CD4-positive, alpha-beta T cell treated with Interleukin-6 at 100 ng/mL for 8 hours (primary cell): ENCODE results near the gene USP5.

Experiments used
- DNase-seq: peaks from one replicate; pipeline ENCODE4 v3.0.0-alpha.2; 2020; ENCODE audit warnings: mixed read lengths, low spot score

USP5 gene, protein sequence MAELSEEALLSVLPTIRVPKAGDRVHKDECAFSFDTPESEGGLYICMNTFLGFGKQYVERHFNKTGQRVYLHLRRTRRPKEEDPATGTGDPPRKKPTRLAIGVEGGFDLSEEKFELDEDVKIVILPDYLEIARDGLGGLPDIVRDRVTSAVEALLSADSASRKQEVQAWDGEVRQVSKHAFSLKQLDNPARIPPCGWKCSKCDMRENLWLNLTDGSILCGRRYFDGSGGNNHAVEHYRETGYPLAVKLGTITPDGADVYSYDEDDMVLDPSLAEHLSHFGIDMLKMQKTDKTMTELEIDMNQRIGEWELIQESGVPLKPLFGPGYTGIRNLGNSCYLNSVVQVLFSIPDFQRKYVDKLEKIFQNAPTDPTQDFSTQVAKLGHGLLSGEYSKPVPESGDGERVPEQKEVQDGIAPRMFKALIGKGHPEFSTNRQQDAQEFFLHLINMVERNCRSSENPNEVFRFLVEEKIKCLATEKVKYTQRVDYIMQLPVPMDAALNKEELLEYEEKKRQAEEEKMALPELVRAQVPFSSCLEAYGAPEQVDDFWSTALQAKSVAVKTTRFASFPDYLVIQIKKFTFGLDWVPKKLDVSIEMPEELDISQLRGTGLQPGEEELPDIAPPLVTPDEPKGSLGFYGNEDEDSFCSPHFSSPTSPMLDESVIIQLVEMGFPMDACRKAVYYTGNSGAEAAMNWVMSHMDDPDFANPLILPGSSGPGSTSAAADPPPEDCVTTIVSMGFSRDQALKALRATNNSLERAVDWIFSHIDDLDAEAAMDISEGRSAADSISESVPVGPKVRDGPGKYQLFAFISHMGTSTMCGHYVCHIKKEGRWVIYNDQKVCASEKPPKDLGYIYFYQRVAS

DNA sequence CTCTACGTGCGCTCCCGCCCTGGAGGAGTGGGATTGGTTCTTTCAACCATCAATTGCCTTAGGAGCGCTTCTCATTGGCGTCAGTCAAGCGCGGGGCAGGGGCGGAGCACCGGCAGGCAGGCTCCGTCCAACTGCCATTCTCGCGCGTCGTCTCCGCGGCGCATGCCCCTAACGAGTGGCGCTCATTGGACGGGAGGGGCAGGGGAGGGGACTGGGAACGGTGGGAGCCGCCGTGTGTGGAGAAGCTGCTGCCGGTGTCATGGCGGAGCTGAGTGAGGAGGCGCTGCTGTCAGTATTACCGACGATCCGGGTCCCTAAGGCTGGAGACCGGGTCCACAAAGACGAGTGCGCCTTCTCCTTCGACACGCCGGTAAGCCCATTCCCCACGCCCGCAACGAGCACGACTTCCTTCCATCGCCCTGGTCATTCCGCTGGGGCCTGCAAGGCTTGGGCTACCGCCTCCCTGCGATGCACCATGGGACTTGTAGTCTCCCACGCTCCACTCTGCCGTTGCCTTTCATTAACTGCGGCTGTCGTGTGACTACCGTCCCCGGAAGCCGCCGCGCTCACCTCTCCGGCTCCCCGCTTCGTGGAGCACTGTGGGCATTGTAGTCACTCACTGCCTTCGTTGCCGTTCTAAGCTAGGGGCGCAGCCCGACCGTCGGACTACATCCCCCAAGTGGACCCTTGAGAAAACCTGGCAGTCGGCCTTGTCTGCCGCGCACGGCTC is at the start of gene USP5:
Gene USP5, plus strand, starts transcription at position 230 of the 730 bp plus-strand sequence. Its CDS starts 30 bp downstream, at position 260.
- DNase-seq: peak; percentile 99

DNA sequence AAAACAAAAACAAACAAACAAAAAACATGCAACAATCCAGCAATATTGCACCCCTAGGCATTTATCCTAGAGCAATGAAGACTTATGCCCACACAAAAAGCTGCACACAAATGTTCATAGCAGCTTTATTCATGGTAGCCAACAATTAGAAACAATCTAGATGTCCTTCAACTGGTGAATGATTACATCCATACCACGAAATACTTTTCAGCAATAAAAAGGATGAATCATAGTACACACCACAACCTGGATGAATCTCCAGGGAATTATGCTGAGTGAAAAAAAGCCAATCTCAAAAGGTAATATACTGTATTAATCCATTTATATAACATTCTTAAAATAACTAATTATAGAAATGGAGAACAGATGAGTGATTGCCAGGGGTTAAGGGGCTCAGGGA is 44.8 kb upstream of the USP5 start:
- no peak for DNase-seq

DNA sequence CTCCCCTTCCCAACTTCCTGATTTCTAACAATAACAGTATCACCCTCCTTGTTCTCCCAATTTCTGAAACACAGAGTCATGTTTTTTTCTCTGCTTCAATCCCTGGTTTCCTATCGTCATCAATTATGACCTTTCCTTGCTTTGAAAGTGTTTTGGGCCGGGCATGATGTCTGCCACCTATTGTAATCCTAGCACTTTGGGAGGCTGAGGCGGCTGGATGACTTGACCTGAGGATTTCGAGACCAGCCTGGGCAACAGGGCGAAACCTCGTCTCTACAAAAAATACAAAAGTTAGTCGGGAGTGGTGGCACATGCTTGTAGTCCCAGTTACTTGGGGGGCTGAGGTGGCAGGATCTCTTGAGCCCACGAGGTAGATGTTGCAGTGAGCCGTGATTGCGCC is 42.9 kb upstream of the USP5 start:
- no peak for DNase-seq

DNA sequence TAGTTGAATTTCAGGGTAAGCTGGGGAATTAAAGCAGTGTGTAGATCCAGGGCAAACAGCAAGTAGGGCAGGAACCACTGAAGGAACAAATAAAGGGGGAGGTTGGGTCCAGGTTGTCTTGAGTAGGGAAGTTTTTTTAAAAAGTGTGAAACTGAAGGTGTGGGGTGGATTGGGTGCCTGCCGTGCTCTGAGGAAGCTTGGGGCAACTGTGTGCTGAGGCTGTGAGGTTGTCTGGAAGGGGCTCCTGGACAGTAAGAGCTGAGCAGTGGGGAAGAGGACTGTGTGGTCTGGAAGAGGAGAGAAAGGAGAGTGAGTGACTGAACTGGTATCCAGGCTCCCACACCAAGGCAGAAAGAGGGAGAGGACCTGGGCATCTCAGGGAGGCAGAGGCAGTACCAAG is 41.2 kb upstream of the USP5 start:
- DNase-seq: no peak

DNA sequence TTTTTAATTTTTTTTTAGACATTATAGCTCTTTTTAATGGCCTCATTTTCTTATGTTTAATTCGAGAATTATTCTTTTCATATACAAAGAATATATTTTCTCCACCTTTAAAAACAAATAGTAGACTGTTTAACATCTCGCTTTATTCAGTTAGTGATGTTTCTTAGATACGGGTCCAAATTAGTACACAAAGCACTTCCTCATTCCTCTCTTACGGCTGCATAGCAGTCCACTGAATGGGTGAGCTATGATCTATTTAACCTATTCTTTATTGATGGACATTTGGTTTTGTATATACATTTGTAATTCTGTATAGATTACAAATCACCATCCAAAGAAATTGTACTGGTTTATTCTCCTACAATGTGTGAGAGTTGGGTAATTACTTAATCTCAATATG is 38.6 kb upstream of the USP5 start:
- no peak for DNase-seq

DNA sequence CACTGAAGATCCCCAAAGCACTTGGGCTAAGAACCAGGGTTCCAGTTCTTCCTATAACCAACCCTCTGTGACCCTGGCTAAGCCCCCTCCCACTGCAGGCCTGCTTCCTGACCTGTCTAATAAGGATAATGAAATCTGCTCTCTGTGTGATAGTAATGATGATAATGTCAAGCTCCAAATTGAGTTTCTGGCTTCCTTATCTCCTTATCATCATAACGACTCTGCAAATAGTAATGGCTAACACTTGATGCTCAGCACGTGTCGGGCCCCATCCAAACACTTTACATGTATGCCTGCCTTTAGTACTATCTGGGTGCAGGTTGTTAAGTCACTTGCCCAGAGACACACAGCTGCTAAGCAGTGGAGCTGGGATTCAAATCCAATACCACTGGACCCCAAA is 35.4 kb upstream of the USP5 start:
- no peak for DNase-seq

DNA sequence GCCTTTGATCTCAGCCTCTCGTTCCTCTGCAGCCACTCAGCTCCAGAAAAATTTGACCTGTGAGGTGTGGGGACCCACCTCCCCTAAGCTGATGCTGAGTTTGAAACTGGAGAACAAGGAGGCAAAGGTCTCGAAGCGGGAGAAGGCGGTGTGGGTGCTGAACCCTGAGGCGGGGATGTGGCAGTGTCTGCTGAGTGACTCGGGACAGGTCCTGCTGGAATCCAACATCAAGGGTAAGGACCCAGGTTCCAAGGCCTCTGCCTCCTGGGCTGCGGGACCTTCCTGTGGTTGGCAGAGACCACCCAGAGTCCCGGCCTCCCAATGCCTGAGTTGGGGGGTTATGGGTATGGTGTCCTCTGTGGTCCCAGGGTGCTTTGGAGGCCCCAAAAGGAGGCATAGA is 34.9 kb upstream of the USP5 start:
- DNase-seq: no peak

GRCh38 chr12:6817662-6818157 is 34.2 kb upstream of the USP5 start:
- DNase-seq: no peak

GRCh38 chr12:6818222-6818621 is 33.7 kb upstream of the USP5 start:
- DNase-seq: no peak

GRCh38 chr12:6818645-6819044 is 33.3 kb upstream of the USP5 start:
- DNase-seq: no peak

GRCh38 chr12:6819106-6820030 is 32.6 kb upstream of the USP5 start:
- DNase-seq: no peak

GRCh38 chr12:6820166-6820565 is 31.8 kb upstream of the USP5 start:
- no peak for DNase-seq

GRCh38 chr12:6821591-6822425 is 30.1 kb upstream of the USP5 start, which contains the start of gene GPR162:
GPR162 (plus strand) TSS chr12:6821821; CDS start chr12:6823899, 2,078 bp downstream.
- DNase-seq: no peak

- DNase-seq: no peak
These were observed 29.4 kb upstream of the USP5 start for GRCh38 chr12:6822426-6823135.

- DNase-seq: no peak
These were observed 28.5 kb upstream of the USP5 start for GRCh38 chr12:6823182-6824084.

- DNase-seq: no peak
These were observed 27.7 kb upstream of the USP5 start for GRCh38 chr12:6824085-6824775.

- DNase-seq: no peak
These were observed 27.0 kb upstream of the USP5 start for GRCh38 chr12:6824901-6825381.
